ENCODE measurements around the gene GALNT10. TPM values are rescaled to one million over a fixed set of nuclear protein-coding genes. Genes with fewer than 3 reads are reported as not detected.
A peak's percentile ranks its signal among the peaks of the same experiment; 100 is the strongest.

The GALNT10 gene
- total RNA-seq, 1 experiment from 2014 or later = 22.9 TPM

- TF ChIP-seq, protein P1, sequence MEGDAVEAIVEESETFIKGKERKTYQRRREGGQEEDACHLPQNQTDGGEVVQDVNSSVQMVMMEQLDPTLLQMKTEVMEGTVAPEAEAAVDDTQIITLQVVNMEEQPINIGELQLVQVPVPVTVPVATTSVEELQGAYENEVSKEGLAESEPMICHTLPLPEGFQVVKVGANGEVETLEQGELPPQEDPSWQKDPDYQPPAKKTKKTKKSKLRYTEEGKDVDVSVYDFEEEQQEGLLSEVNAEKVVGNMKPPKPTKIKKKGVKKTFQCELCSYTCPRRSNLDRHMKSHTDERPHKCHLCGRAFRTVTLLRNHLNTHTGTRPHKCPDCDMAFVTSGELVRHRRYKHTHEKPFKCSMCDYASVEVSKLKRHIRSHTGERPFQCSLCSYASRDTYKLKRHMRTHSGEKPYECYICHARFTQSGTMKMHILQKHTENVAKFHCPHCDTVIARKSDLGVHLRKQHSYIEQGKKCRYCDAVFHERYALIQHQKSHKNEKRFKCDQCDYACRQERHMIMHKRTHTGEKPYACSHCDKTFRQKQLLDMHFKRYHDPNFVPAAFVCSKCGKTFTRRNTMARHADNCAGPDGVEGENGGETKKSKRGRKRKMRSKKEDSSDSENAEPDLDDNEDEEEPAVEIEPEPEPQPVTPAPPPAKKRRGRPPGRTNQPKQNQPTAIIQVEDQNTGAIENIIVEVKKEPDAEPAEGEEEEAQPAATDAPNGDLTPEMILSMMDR (IDR thresholded peaks at IDR 0.05) = no peak
- TF ChIP-seq ZBTB21 (CRISPR knock-in tag; IDR thresholded peaks at IDR 0.05; ENCODE audit: borderline replicate concordance) = no peak
- no peak for TF ChIP-seq PREB (CRISPR knock-in tag; IDR thresholded peaks at IDR 0.05; ENCODE audit: borderline replicate concordance)
- TF ChIP-seq ZNF219 (CRISPR knock-in tag; IDR thresholded peaks at IDR 0.05; ENCODE audit: borderline replicate concordance) = no peak
- no peak for TF ChIP-seq ERG (CRISPR knock-in tag; IDR thresholded peaks at IDR 0.05)
- no peak for TF ChIP-seq SMAD3 (CRISPR knock-in tag; IDR thresholded peaks at IDR 0.05; ENCODE audit: borderline replicate concordance)
- no peak for TF ChIP-seq NFYB (CRISPR knock-in tag; conservative IDR thresholded peaks at IDR 0.05; ENCODE audit: low read depth)
- TF ChIP-seq, protein P2, sequence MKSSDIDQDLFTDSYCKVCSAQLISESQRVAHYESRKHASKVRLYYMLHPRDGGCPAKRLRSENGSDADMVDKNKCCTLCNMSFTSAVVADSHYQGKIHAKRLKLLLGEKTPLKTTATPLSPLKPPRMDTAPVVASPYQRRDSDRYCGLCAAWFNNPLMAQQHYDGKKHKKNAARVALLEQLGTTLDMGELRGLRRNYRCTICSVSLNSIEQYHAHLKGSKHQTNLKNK (CRISPR knock-in tag; IDR thresholded peaks at IDR 0.05) = no peak
These were observed 109.8 kb downstream of the GALNT10 start (continued) for GRCh38 chr5:154300207-154300883.

- CTCF ChIA-PET = no interaction called here
- peaks cover 12% of the 10 kb centered on the region for H3K9me3 Mint-ChIP-seq
These were observed 111.2 kb downstream of the GALNT10 start for GRCh38 chr5:154301726-154302125.

GRCh38 chr5:154302161-154302560 is 111.6 kb downstream of the GALNT10 start:
- H3K9me3 Mint-ChIP-seq = peaks cover 12% of the 10 kb centered on the region
- peaks cover 11% of the 10 kb centered on the region; the same call in 1 of the 2 replicates for H3K36me3 Mint-ChIP-seq
- peak; percentile 43; the same call in 1 of the 2 replicates for ATAC-seq
- H3K4me3 Mint-ChIP-seq = no peak overlapping the region
- DNase-seq (ENCODE audit: low spot score) = no peak
- no peak overlapping the region for H3K27ac Mint-ChIP-seq
- no peaks in the 10 kb centered on the region for H3K4me1 Mint-ChIP-seq
- H3K27me3 Mint-ChIP-seq (ENCODE audit: low read depth) = no peaks in the 10 kb centered on the region
- ChIA-PET CTCF (interaction anchor here (0.6 kb wide), 1 partner anchor 92 kb away, joined by 4 read pairs; no protein-coding TSS in a partner anchor), POLR2A (no interaction called here)
- no peak for TF ChIP-seq HMGXB4 (CRISPR knock-in tag; IDR thresholded peaks at IDR 0.05)
- TF ChIP-seq ZNF512 (CRISPR knock-in tag; IDR thresholded peaks at IDR 0.05; ENCODE audit: borderline replicate concordance) = no peak
- TF ChIP-seq, protein P3, sequence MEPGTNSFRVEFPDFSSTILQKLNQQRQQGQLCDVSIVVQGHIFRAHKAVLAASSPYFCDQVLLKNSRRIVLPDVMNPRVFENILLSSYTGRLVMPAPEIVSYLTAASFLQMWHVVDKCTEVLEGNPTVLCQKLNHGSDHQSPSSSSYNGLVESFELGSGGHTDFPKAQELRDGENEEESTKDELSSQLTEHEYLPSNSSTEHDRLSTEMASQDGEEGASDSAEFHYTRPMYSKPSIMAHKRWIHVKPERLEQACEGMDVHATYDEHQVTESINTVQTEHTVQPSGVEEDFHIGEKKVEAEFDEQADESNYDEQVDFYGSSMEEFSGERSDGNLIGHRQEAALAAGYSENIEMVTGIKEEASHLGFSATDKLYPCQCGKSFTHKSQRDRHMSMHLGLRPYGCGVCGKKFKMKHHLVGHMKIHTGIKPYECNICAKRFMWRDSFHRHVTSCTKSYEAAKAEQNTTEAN (CRISPR knock-in tag; IDR thresholded peaks at IDR 0.05) = no peak
- no peak for TF ChIP-seq CREB1 (CRISPR knock-in tag; IDR thresholded peaks at IDR 0.05)
- no peak for TF ChIP-seq ATF1 (CRISPR knock-in tag; IDR thresholded peaks at IDR 0.05)
- TF ChIP-seq NFYB (CRISPR knock-in tag; conservative IDR thresholded peaks at IDR 0.05; ENCODE audit: low read depth) = no peak

More at GRCh38 chr5:154301726-154302125, 111.2 kb downstream of the GALNT10 start:
- Mint-ChIP-seq H3K4me1 (no peaks in the 10 kb centered on the region), H3K27me3 (ENCODE audit: low read depth) (no peaks in the 10 kb centered on the region), H3K27ac (no peak overlapping the region), H3K36me3 (peaks cover 10% of the 10 kb centered on the region; the same call in 1 of the 2 replicates), H3K4me3 (no peak overlapping the region)
- POLR2A ChIA-PET = no interaction called here
- ATAC-seq (no peak), DNase-seq (ENCODE audit: low spot score) (no peak)
- TF ChIP-seq, protein P4, sequence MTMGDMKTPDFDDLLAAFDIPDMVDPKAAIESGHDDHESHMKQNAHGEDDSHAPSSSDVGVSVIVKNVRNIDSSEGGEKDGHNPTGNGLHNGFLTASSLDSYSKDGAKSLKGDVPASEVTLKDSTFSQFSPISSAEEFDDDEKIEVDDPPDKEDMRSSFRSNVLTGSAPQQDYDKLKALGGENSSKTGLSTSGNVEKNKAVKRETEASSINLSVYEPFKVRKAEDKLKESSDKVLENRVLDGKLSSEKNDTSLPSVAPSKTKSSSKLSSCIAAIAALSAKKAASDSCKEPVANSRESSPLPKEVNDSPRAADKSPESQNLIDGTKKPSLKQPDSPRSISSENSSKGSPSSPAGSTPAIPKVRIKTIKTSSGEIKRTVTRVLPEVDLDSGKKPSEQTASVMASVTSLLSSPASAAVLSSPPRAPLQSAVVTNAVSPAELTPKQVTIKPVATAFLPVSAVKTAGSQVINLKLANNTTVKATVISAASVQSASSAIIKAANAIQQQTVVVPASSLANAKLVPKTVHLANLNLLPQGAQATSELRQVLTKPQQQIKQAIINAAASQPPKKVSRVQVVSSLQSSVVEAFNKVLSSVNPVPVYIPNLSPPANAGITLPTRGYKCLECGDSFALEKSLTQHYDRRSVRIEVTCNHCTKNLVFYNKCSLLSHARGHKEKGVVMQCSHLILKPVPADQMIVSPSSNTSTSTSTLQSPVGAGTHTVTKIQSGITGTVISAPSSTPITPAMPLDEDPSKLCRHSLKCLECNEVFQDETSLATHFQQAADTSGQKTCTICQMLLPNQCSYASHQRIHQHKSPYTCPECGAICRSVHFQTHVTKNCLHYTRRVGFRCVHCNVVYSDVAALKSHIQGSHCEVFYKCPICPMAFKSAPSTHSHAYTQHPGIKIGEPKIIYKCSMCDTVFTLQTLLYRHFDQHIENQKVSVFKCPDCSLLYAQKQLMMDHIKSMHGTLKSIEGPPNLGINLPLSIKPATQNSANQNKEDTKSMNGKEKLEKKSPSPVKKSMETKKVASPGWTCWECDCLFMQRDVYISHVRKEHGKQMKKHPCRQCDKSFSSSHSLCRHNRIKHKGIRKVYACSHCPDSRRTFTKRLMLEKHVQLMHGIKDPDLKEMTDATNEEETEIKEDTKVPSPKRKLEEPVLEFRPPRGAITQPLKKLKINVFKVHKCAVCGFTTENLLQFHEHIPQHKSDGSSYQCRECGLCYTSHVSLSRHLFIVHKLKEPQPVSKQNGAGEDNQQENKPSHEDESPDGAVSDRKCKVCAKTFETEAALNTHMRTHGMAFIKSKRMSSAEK (CRISPR knock-in tag; IDR thresholded peaks at IDR 0.05; ENCODE audit: borderline replicate concordance) = no peak
- TF ChIP-seq NFATC4 (CRISPR knock-in tag; IDR thresholded peaks at IDR 0.05) = no peak
- no peak for TF ChIP-seq ZBTB21 (CRISPR knock-in tag; IDR thresholded peaks at IDR 0.05; ENCODE audit: borderline replicate concordance)
- TF ChIP-seq ESRRA (CRISPR knock-in tag; IDR thresholded peaks at IDR 0.05; ENCODE audit: borderline replicate concordance) = no peak
- TF ChIP-seq JUN (CRISPR knock-in tag; IDR thresholded peaks at IDR 0.05) = no peak

Measured in WTC11 (cell line).